Adipocyte (in vitro differentiated cells): ENCODE results near the gene SPDYE8.
"Not testable (repeated sequence)": the region's sequence is repeated elsewhere in the genome, so short reads cannot be mapped to it uniquely, and the experiment has no call there.

Experiments used
- DNase-seq: peaks from one replicate; pipeline ENCODE4 v3.0.0-alpha.2; 2015; ENCODE audit warnings: low read depth
- H3K27me3 ChIP-seq: replicated peaks from 2 replicates; pipeline ENCODE4 v1.7.0; 2013; ENCODE audit warnings: mild to moderate bottlenecking, low read length, moderate library complexity; ENCODE audit not compliant: control insufficient read depth, insufficient read depth
- H3K36me3 ChIP-seq: 2 replicates; pipeline ENCODE4 v1.7.0; 2013; ENCODE audit warnings: low read length, mild to moderate bottlenecking, moderate library complexity; ENCODE audit not compliant: control insufficient read depth, insufficient read depth, severe bottlenecking
- H3K4me1 ChIP-seq: 2 replicates; pipeline ENCODE4 v1.7.0; 2013; ENCODE audit warnings: mild to moderate bottlenecking, low read length, moderate library complexity; ENCODE audit not compliant: control insufficient read depth, insufficient read depth
- H3K4me3 ChIP-seq: 2 replicates; pipeline ENCODE4 v1.7.0; 2013; ENCODE audit warnings: mild to moderate bottlenecking, low read length, moderate library complexity
- H3K9ac ChIP-seq: 2 replicates; pipeline ENCODE4 v1.7.0; 2013; ENCODE audit warnings: mild to moderate bottlenecking, low read length, moderate library complexity
- H3K9me3 ChIP-seq: 2 replicates; pipeline ENCODE4 v1.7.0; 2013; ENCODE audit warnings: mild to moderate bottlenecking, low read length, moderate library complexity; ENCODE audit not compliant: control insufficient read depth

The SPDYE8 gene

DNA sequence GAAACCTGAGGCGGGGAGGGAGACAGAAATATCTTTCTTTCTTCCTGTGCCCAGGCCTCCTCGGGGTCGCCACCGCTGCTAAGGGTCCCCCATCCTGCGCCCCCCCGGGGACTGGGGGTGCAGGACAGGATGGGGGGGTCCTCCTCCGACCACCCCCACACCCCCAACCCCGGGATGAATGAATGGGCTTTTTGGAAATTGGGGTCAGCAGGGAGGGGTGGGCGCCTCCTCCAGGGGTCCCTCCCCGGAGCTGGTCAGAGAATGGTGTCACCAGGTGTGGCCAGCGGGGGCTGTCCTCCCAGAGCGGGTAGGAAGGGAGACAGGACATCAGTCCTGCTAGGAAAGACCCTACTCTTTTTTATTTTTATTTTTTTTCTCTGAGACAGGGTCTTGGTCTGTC lies 53.1 kb downstream of the SPDYE8 start:
- not testable (repeated sequence) for H3K9ac ChIP-seq, DNase-seq, H3K36me3 ChIP-seq, H3K27me3 ChIP-seq, H3K9me3 ChIP-seq, H3K4me1 ChIP-seq, H3K4me3 ChIP-seq

GRCh38 chr7:72975656-72976286 lies 53.8 kb downstream of the SPDYE8 start:
- not testable (repeated sequence) for H3K4me3 ChIP-seq, H3K27me3 ChIP-seq, H3K9ac ChIP-seq, DNase-seq, H3K4me1 ChIP-seq, H3K9me3 ChIP-seq, H3K36me3 ChIP-seq

DNA sequence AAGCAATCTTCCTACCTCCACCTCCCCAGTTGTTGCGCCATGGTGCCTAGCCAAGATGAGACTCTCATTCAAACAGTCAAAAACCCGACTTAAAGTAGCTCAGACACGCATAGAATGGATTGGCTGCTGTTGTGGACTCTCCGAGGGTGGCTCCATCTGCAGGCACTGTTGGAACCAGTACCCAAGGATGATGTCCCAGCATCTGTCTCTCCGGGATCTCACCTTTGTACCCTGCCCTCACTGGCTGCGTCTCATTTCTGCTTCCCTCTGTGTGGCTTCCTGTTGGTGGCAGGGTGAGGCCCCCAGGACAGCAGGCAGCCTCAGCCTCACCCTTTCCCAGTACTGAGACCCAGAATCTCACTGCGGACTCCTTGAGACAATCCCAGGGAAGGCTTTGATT lies 54.8 kb downstream of the SPDYE8 start:
- DNase-seq, H3K27me3 ChIP-seq, H3K4me1 ChIP-seq, H3K9me3 ChIP-seq, H3K4me3 ChIP-seq, H3K9ac ChIP-seq, H3K36me3 ChIP-seq: not testable (repeated sequence)

- not testable (repeated sequence) for H3K27me3 ChIP-seq, H3K9me3 ChIP-seq, DNase-seq, H3K36me3 ChIP-seq, H3K4me3 ChIP-seq, H3K9ac ChIP-seq, H3K4me1 ChIP-seq
These were observed 58.1 kb downstream of the SPDYE8 start for GRCh38 chr7:72971505-72971904.
